Calu3 (cell line): ENCODE data around the gene MAP2. TPM values are rescaled to one million over a fixed set of nuclear protein-coding genes. Genes with fewer than 3 reads are reported as not detected.

Source experiments
- BruUV-seq: library from RNA; stranded (reverse); fragments of 400-500 nt; replicated peaks from 2 replicates; lab custom pipeline; 2021; lab: Mats Ljungman, UMichigan
- CTCF ChIA-PET: fragments of 300-600 bp; sonication (Branson Sonifier 250); formaldehyde crosslinking; loops from one replicate; lab custom pipeline; 2022; ENCODE audit warnings: antibody characterized with exemption; lab: Charles Lee
- DNase-seq: peaks from one replicate; pipeline ENCODE4 v3.0.0; 2022
- H3K27ac Mint-ChIP-seq: one replicate; pipeline ENCODE4 v1.8.0; 2022; ENCODE audit warnings: mixed read lengths; ENCODE audit not compliant: unreplicated experiment
- H3K27me3 Mint-ChIP-seq: one replicate; pipeline ENCODE4 v1.8.0; 2022; ENCODE audit warnings: mixed read lengths; ENCODE audit not compliant: unreplicated experiment
- H3K36me3 Mint-ChIP-seq: one replicate; pipeline ENCODE4 v1.8.0; 2022; ENCODE audit warnings: mild to moderate bottlenecking, moderate library complexity, mixed read lengths; ENCODE audit not compliant: insufficient read depth, unreplicated experiment
- H3K4me1 Mint-ChIP-seq: one replicate; pipeline ENCODE4 v1.8.0; 2022; ENCODE audit warnings: mild to moderate bottlenecking, low read depth, mixed read lengths; ENCODE audit not compliant: unreplicated experiment
- H3K4me3 Mint-ChIP-seq: one replicate; pipeline ENCODE4 v1.8.0; 2022; ENCODE audit warnings: mild to moderate bottlenecking, low read depth, moderate library complexity, mixed read lengths; ENCODE audit not compliant: unreplicated experiment
- H3K9me3 Mint-ChIP-seq: one replicate; pipeline ENCODE4 v1.8.0; 2022; ENCODE audit warnings: low read depth, mixed read lengths; ENCODE audit not compliant: unreplicated experiment
- CTCF ChIP-seq: fragments of 200-600 bp; IDR thresholded peaks from one replicate; pipeline ENCODE4 v1.8.0; 2022; ENCODE audit warnings: antibody characterized with exemption; ENCODE audit not compliant: unreplicated experiment
- intact Hi-C: fragments of 100-400 bp; cut with micrococcal nuclease; formaldehyde crosslinking; loops from one replicate; pipeline ENCODE4 v1.10.0; 2022; ENCODE audit not compliant: unreplicated experiment
- total RNA-seq: library from RNA; stranded (reverse); gene quantifications from 2 replicates; pipeline ENCODE4 v1.2.3, GENCODE V29; 2022

MAP2 gene
- total RNA-seq, 1 experiment from 2014 or later: 11.2 TPM

DNA sequence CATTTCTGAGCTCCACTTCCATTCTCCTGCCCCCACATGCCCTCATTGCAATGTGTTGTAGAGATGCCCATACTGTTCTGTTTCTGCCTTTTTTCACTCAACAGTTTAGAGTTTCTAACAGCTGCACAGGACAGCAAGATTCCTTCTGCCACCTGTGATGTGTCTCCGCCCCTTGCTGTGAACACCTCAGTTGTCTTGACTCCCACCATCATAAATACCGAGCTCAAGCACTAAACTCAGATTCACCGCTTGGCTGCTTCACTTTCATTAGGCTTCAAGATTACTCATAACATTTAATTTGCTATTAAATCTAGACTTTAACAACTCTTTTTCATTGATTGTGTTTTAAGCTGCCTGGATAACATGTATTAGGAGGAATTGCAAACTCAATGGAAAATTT is 141.0 kb downstream of the MAP2 start:
- H3K4me1 Mint-ChIP-seq: peaks cover 9% of the 10 kb centered on the region
- CTCF ChIA-PET: interaction anchor here (0.7 kb wide), 1 partner anchor 316 kb away, joined by 5 read pairs; no protein-coding TSS in a partner anchor
- H3K9me3 Mint-ChIP-seq: no peaks in the 10 kb centered on the region
- DNase-seq: no peak
- no peak overlapping the region for H3K4me3 Mint-ChIP-seq
- no peak overlapping the region for H3K27ac Mint-ChIP-seq
- intact Hi-C loops: no loop called here
- no peaks in the 10 kb centered on the region for H3K36me3 Mint-ChIP-seq
- H3K27me3 Mint-ChIP-seq: no peaks in the 10 kb centered on the region
- BruUV-seq: no TSS peak
- no peak for TF ChIP-seq CTCF

DNA sequence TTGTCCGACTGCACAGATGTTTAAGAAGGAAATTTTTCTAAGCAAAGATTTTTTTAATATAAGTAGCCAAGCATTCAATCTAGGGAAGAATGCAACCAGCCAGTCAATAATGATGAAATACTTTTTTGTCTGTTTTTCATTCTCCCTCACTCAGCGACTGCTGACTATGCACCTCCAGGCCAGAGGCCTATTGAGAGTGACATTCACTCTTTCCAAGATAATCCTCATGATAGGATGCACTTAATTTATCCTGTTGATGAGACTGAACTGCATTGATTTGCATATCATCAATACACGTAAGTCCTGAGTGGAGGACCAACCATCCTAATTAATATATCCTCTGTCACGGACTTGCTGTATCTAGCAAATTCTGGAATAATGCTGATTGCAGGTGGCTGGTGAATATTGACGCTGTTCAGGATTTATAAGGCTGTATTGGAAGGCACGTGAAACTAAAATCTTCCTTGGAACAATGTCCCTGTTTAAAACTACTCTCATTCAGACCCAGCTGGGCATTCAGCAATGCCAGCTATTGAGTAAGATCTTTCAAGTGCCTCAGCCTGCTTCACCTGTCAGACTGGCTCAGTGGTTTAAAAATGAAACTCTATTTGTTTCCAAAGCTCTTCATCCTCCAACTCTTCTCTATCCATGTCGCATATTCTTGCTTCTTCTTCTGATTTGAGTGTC is 142.2 kb downstream of the MAP2 start:
- Mint-ChIP-seq H3K27me3 (no peaks in the 10 kb centered on the region), H3K4me1 (peaks cover 9% of the 10 kb centered on the region), H3K27ac (no peak overlapping the region), H3K9me3 (no peaks in the 10 kb centered on the region), H3K36me3 (no peaks in the 10 kb centered on the region), H3K4me3 (no peak overlapping the region)
- TF ChIP-seq CTCF: no peak
- intact Hi-C loops: no loop called here
- CTCF ChIA-PET: interaction anchor here (0.8 kb wide), 1 partner anchor 395 kb away, joined by 3 read pairs; no protein-coding TSS in a partner anchor
- BruUV-seq: no TSS peak
- DNase-seq: no peak

DNA sequence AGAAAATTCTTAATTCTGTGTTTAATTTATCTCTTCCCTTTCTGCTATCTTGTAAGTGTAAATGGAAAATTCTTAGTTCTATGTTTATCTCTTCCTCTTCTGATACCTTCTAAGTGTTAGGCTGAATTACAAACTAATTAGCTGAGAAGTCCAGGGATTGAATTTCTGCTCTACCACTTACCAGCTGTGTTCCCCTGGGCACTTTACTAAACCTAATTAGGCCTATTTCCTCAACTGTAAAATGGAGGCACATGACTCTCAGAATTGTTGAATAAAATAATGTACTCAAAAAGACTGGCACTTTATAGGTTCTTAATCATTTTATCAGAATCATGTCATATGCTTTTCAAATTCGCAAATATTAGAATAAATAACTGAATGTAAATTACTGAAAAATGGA is 146.3 kb downstream of the MAP2 start:
- BruUV-seq: no TSS peak
- H3K4me1 Mint-ChIP-seq: peaks cover 9% of the 10 kb centered on the region
- no peak for DNase-seq
- H3K9me3 Mint-ChIP-seq: no peaks in the 10 kb centered on the region
- intact Hi-C loops: no loop called here
- no peaks in the 10 kb centered on the region for H3K36me3 Mint-ChIP-seq
- TF ChIP-seq CTCF: no peak
- no peaks in the 10 kb centered on the region for H3K27me3 Mint-ChIP-seq
- H3K27ac Mint-ChIP-seq: no peak overlapping the region
- CTCF ChIA-PET: no interaction called here
- no peak overlapping the region for H3K4me3 Mint-ChIP-seq

DNA sequence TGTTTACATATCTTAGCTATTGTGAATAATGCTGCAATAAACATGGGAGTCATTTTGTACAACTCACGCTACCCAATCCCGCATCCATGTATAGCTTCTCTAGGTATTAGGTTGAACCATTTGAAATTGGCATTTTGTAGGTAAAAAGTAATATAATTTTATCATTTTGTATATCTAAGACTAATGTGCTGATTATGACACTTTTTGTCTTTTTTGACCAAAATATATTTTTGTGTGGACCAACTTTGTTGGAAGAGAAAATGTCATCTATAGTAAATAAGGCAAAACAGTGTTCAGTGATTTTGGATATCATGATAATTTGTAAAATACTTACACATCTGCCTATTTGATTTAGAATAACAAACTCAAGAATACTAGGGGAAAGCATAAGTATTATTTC is 150.7 kb downstream of the MAP2 start:
- no peaks in the 10 kb centered on the region for H3K36me3 Mint-ChIP-seq
- no peaks in the 10 kb centered on the region for H3K27me3 Mint-ChIP-seq
- no peak for TF ChIP-seq CTCF
- no peaks in the 10 kb centered on the region for H3K4me1 Mint-ChIP-seq
- H3K9me3 Mint-ChIP-seq: no peaks in the 10 kb centered on the region
- BruUV-seq: no TSS peak
- intact Hi-C loops: no loop called here
- H3K4me3 Mint-ChIP-seq: no peak overlapping the region
- H3K27ac Mint-ChIP-seq: no peak overlapping the region
- DNase-seq: no peak
- CTCF ChIA-PET: no interaction called here
